H1 (cell line): ENCODE data around the gene PRSS2. TPM values are rescaled to one million over a fixed set of nuclear protein-coding genes. Genes with fewer than 3 reads are reported as not detected.

Experiments
- CTCF ChIA-PET: fragments of 300-600 bp; sonication (Branson Sonifier 250); formaldehyde crosslinking; loops from one replicate; lab custom pipeline; 2021; ENCODE audit not compliant: partially characterized antibody; lab: Charles Lee
- POLR2A ChIA-PET: fragments of 300-600 bp; sonication (Branson Sonifier 250); formaldehyde crosslinking; loops from one replicate; lab custom pipeline; 2021; ENCODE audit warnings: inconsistent platforms; ENCODE audit not compliant: partially characterized antibody; lab: Charles Lee
- DNase-seq, 2 experiments: peaks; one replicate each; pipeline versions ENCODE4 v3.0.0 to v3.0.0-alpha.2; 2010 to 2022; ENCODE audit warnings: low spot score in 2 of 2, low read depth in 1 of 2, mixed read lengths in 1 of 2
- FAIRE-seq: peaks from 2 replicates; lab custom pipeline; 2011; peaks lifted over from hg19 to GRCh38; lab: Jason Lieb, UNC
- H2AFZ ChIP-seq: 2 replicates; pipeline ENCODE4 v1.8.1; 2012; ENCODE audit warnings: low read length, inconsistent platforms
- H2AK5ac ChIP-seq: 2 replicates; pipeline ENCODE4 v1.6.1; 2013; ENCODE audit warnings: low read depth, low read length
- H2BK120ac ChIP-seq: replicated peaks from 2 replicates; pipeline ENCODE3; 2013; ENCODE audit warnings: low read depth, low read length, inconsistent platforms
- H2BK12ac ChIP-seq: 2 replicates; pipeline ENCODE4 v1.6.1; 2013; ENCODE audit warnings: low read depth, low read length
- H2BK15ac ChIP-seq: 2 replicates; pipeline ENCODE4 v1.6.1; 2013; ENCODE audit warnings: low read length
- H2BK20ac ChIP-seq: 2 replicates; pipeline ENCODE4 v1.6.1; 2013; ENCODE audit warnings: low read length
- H2BK5ac ChIP-seq: 2 replicates; pipeline ENCODE4 v1.6.1; 2013; ENCODE audit warnings: low read depth, low read length
- H3K14ac ChIP-seq: 2 replicates; pipeline ENCODE4 v1.6.1; 2013; ENCODE audit warnings: inconsistent platforms; ENCODE audit not compliant: insufficient read length
- H3K18ac ChIP-seq: 2 replicates; pipeline ENCODE4 v1.6.1; 2013; ENCODE audit warnings: low read length; ENCODE audit errors: extremely low read depth
- H3K23ac ChIP-seq: 2 replicates; pipeline ENCODE4 v1.6.1; 2013; ENCODE audit warnings: inconsistent platforms; ENCODE audit not compliant: insufficient read length
- H3K23me2 ChIP-seq: 2 replicates; pipeline ENCODE4 v1.6.1; 2013; ENCODE audit warnings: low read depth, low read length
- H3K27ac ChIP-seq: 2 replicates; pipeline ENCODE4 v1.6.1; 2011; ENCODE audit warnings: low read depth, low read length, inconsistent platforms
- H3K27me3 ChIP-seq, 4 experiments: replicated peaks in 1 of 4; 1 replicate in 1 of 4; 2 replicates in 3 of 4; pipeline versions ENCODE4 v1.6.1 to v1.8.1; 2011 to 2013; ENCODE audit warnings: low read length in 3 of 4, mild to moderate bottlenecking in 3 of 4, inconsistent platforms in 2 of 4, mixed read lengths in 2 of 4, moderate library complexity in 1 of 4; ENCODE audit not compliant: control insufficient read depth in 3 of 4, insufficient read depth in 3 of 4; ENCODE audit errors: extremely low read depth in 1 of 4
- H3K36me3 ChIP-seq, 4 experiments: 2 replicates each; pipeline versions ENCODE4 v1.6.1 to v1.8.1; 2011 to 2013; ENCODE audit warnings: mild to moderate bottlenecking in 4 of 4, low read length in 3 of 4, moderate library complexity in 2 of 4, control low read depth in 1 of 4, inconsistent platforms in 1 of 4; ENCODE audit not compliant: insufficient read depth in 4 of 4, control insufficient read depth in 2 of 4
- H3K4ac ChIP-seq: replicated peaks from 2 replicates; pipeline ENCODE3; 2013; ENCODE audit warnings: low read length, low read depth, mixed read lengths, inconsistent platforms; ENCODE audit not compliant: insufficient read length
- H3K4me1 ChIP-seq, 4 experiments: replicated peaks in 1 of 4; 1 replicate in 1 of 4; 2 replicates in 3 of 4; pipeline versions ENCODE4 v1.6.1 to v1.8.1; 2011 to 2013; ENCODE audit warnings: low read length in 3 of 4, inconsistent platforms in 2 of 4, mixed read lengths in 1 of 4; ENCODE audit not compliant: insufficient read depth in 4 of 4, control insufficient read depth in 3 of 4
- H3K4me2 ChIP-seq, 2 experiments: 2 replicates each; pipeline versions ENCODE4 v1.6.1 to v1.8.1; 2011 to 2013; ENCODE audit warnings: low read depth in 2 of 2, low read length in 2 of 2, control low read depth in 1 of 2, inconsistent platforms in 1 of 2, mild to moderate bottlenecking in 1 of 2; ENCODE audit not compliant: insufficient read depth in 1 of 2
- H3K4me3 ChIP-seq, 4 experiments: fragments of 200-600, 300-600 bp in 1 of 4; sonication (generic), shearing (Covaris generic), sonication (Bioruptor Twin) in 1 of 4; 2 replicates each; pipeline versions ENCODE4 v1.5.1 to v1.8.1; 2011 to 2016; ENCODE audit warnings: low read length in 4 of 4, low read depth in 3 of 4, control low read depth in 2 of 4, inconsistent platforms in 2 of 4, mild to moderate bottlenecking in 2 of 4, mixed read lengths in 1 of 4, moderate library complexity in 1 of 4; ENCODE audit not compliant: insufficient read depth in 2 of 4; ENCODE audit errors: extremely low read depth in 1 of 4
- H3K56ac ChIP-seq: replicated peaks from 2 replicates; pipeline ENCODE3; 2013; ENCODE audit warnings: low read depth, mild to moderate bottlenecking, mixed read lengths, low read length, inconsistent platforms; ENCODE audit not compliant: insufficient read length
- H3K79me1 ChIP-seq: 2 replicates; pipeline ENCODE4 v1.6.1; 2013; ENCODE audit warnings: low read depth, low read length, control low read depth
- H3K79me2 ChIP-seq, 2 experiments: 2 replicates each; pipeline versions ENCODE4 v1.6.1 to v1.8.1; 2012 to 2013; ENCODE audit warnings: low read length in 2 of 2, mild to moderate bottlenecking in 2 of 2, inconsistent platforms in 1 of 2; ENCODE audit not compliant: insufficient read depth in 2 of 2, control insufficient read depth in 1 of 2
- H3K9ac ChIP-seq, 4 experiments: replicated peaks in 1 of 4; 1 replicate in 1 of 4; 2 replicates in 3 of 4; pipeline versions ENCODE4 v1.6.1 to v1.8.1; 2011 to 2013; ENCODE audit warnings: low read depth in 3 of 4, low read length in 3 of 4, control low read depth in 2 of 4, mild to moderate bottlenecking in 2 of 4, moderate library complexity in 2 of 4, inconsistent platforms in 1 of 4; ENCODE audit errors: extremely low read depth in 1 of 4
- H3K9me3 ChIP-seq, 2 experiments: 2 replicates each; pipeline versions ENCODE4 v1.6.1 to v1.8.1; 2012 to 2013; ENCODE audit warnings: mild to moderate bottlenecking in 2 of 2, moderate library complexity in 2 of 2, control low read depth in 1 of 2, inconsistent platforms in 1 of 2, low read depth in 1 of 2, low read length in 1 of 2, mixed read lengths in 1 of 2; ENCODE audit not compliant: insufficient read depth in 2 of 2
- H4K20me1 ChIP-seq, 2 experiments: replicated peaks in 1 of 2; 2 replicates each; pipeline versions ENCODE3 to v1.8.1; 2011 to 2013; ENCODE audit warnings: inconsistent platforms in 2 of 2, low read length in 2 of 2, mild to moderate bottlenecking in 1 of 2; ENCODE audit not compliant: insufficient read depth in 2 of 2, control insufficient read depth in 1 of 2
- H4K5ac ChIP-seq: 2 replicates; pipeline ENCODE4 v1.6.1; 2013; ENCODE audit warnings: low read length, low read depth, mixed read lengths, inconsistent platforms; ENCODE audit not compliant: insufficient read length
- H4K8ac ChIP-seq: 2 replicates; pipeline ENCODE4 v1.8.0; 2013; ENCODE audit warnings: mild to moderate bottlenecking, moderate library complexity, low read length, inconsistent platforms; ENCODE audit not compliant: insufficient read depth; ENCODE audit errors: extremely low read depth
- H4K91ac ChIP-seq: replicated peaks from 2 replicates; pipeline ENCODE3; 2013; ENCODE audit warnings: low read length, mixed read lengths, inconsistent platforms; ENCODE audit not compliant: insufficient read length
- CEBPB ChIP-seq: IDR thresholded peaks from 2 replicates; pipeline ENCODE4 v1.6.1; 2012; ENCODE audit warnings: low read depth, low read length
- EGR1 ChIP-seq: IDR thresholded peaks from 2 replicates; pipeline ENCODE4 v1.6.1; 2011; ENCODE audit warnings: low read depth, low read length, borderline replicate concordance
- EZH2 ChIP-seq: fragments of 200-600 bp; sonication (generic); IDR thresholded peaks from 2 replicates; pipeline ENCODE4 v1.7.1; 2012; ENCODE audit warnings: low read depth, mild to moderate bottlenecking, moderate library complexity, low read length, inconsistent platforms; ENCODE audit not compliant: severe bottlenecking
- GABPA ChIP-seq: IDR thresholded peaks from 2 replicates; pipeline ENCODE4 v1.6.1; 2011; ENCODE audit warnings: mild to moderate bottlenecking, low read length, moderate library complexity, borderline replicate concordance; ENCODE audit not compliant: insufficient read depth
- GTF2F1 ChIP-seq: IDR thresholded peaks from 2 replicates; pipeline ENCODE4 v1.6.1; 2012; ENCODE audit warnings: low read depth, low read length, improper control_type of control experiment, borderline replicate concordance
- HDAC6 ChIP-seq: IDR thresholded peaks from one replicate; pipeline ENCODE4 v1.7.1; 2012; ENCODE audit warnings: low read depth, mild to moderate bottlenecking, inconsistent platforms, low read length, moderate library complexity
- KDM4A ChIP-seq: IDR thresholded peaks from one replicate; pipeline ENCODE4 v1.7.1; 2012; ENCODE audit warnings: low read depth, mild to moderate bottlenecking, moderate library complexity, low read length, inconsistent platforms; ENCODE audit not compliant: severe bottlenecking
- RAD21 ChIP-seq, 2 experiments: IDR thresholded peaks in 1 of 2; conservative IDR thresholded peaks in 1 of 2; 2 replicates each; pipeline ENCODE4 v1.6.1; 2011; ENCODE audit warnings: low read depth in 2 of 2, low read length in 2 of 2, improper control_type of control experiment in 1 of 2, inconsistent platforms in 1 of 2, mild to moderate bottlenecking in 1 of 2, moderate library complexity in 1 of 2
- RXRA ChIP-seq: IDR thresholded peaks from 2 replicates; pipeline ENCODE4 v1.6.1; 2011; ENCODE audit warnings: low read depth, mild to moderate bottlenecking, low read length, moderate library complexity; ENCODE audit not compliant: insufficient read depth
- SIN3A ChIP-seq, 2 experiments: IDR thresholded peaks in 1 of 2; conservative IDR thresholded peaks in 1 of 2; 2 replicates each; pipeline ENCODE4 v1.6.1; 2011 to 2012; ENCODE audit warnings: low read length in 2 of 2, improper control_type of control experiment in 1 of 2, low read depth in 1 of 2, mild to moderate bottlenecking in 1 of 2
- SP4 ChIP-seq: IDR thresholded peaks from 2 replicates; pipeline ENCODE4 v1.6.1; 2012; ENCODE audit warnings: low read length, inconsistent platforms
- TCF12 ChIP-seq: IDR thresholded peaks from 2 replicates; pipeline ENCODE4 v1.6.1; 2011; ENCODE audit warnings: low read depth, mild to moderate bottlenecking, low read length
- ZNF274 ChIP-seq: IDR thresholded peaks from 2 replicates; pipeline ENCODE4 v1.7.0; 2012; ENCODE audit warnings: low read length, borderline replicate concordance; ENCODE audit errors: extremely low read depth
- WGBS, 2 experiments: shearing (Covaris generic) in 1 of 2; methylation state at CpG; one replicate each; pipeline versions ENCODE4 v1.1.6 to v1.1.7; 2013 to 2015; ENCODE audit warnings: low lambda C conversion rate in 2 of 2, mixed read lengths in 2 of 2, inconsistent platforms in 1 of 2, low coverage in 1 of 2, missing lambda C conversion rate in 1 of 2; ENCODE audit not compliant: insufficient replicate concordance in 2 of 2, insufficient coverage in 1 of 2, insufficient read length in 1 of 2; ENCODE audit errors: extremely low coverage in 1 of 2, missing lambda C conversion rate in 1 of 2; 5-methylcytosine and 5-hydroxymethylcytosine counted together
- polyA plus RNA-seq, 7 experiments: library from polyadenylated mRNA; depleted of rRNA in 3 of 7; stranded (reverse) in 5 of 7; unstranded in 2 of 7; fragments of >200 nt in 5 of 7; fragments of 200-250 nt in 2 of 7; gene quantifications; 1 replicate in 5 of 7; 2 replicates in 1 of 7; 4 replicates in 1 of 7; pipeline versions ENCODE4 v1.2.1 to v1.2.3, GENCODE V29; 2011 to 2013; ENCODE audit warnings: missing spikeins in 2 of 7, mixed read lengths in 2 of 7
- total RNA-seq: library from RNA; stranded (reverse); fragmentation: NEBNext Ultra II Directional; extraction: Animal tissue kit (Norgen Biotek cat#: 25700); gene quantifications from 2 replicates; pipeline ENCODE4 v1.2.1, GENCODE V29; 2021

Gene PRSS2
- total and polyA plus RNA-seq, 2 of the 8 experiments (the other 6 are each of a cell fraction or from before 2014, with no cell fraction given) = not detected

- Histone ChIP-seq H4K8ac (no peak overlapping the region), H3K9ac (no peak overlapping the region), H2AK5ac (no peak overlapping the region), H2BK5ac (no peak overlapping the region), H3K4me1 (no peaks in the 10 kb centered on the region), H3K23ac (no peak overlapping the region), H3K79me2 (no peaks in the 10 kb centered on the region), H4K91ac (no peak overlapping the region), H2BK12ac (no peak overlapping the region), H2BK20ac (no peak overlapping the region), H3K27me3 (no peaks in the 10 kb centered on the region), H3K36me3 (no peaks in the 10 kb centered on the region), H2AFZ (no peak overlapping the region), H3K4me3 (no peak overlapping the region), H3K18ac (no peak overlapping the region), H3K14ac (no peak overlapping the region), H3K9me3 (no peaks in the 10 kb centered on the region), H3K4ac (no peak overlapping the region), H3K79me1 (no peaks in the 10 kb centered on the region), H3K56ac (no peak overlapping the region), H4K20me1 (no peaks in the 10 kb centered on the region), H2BK120ac (no peak overlapping the region), H3K23me2 (no peaks in the 10 kb centered on the region), H4K5ac (no peak overlapping the region), H3K27ac (no peak overlapping the region), H2BK15ac (no peak overlapping the region), H3K4me2 (no peak overlapping the region)
- no peak for FAIRE-seq
- 75% methylated on average over 9 of the region's 9 CpGs; no CpG with 5 or more reads in 1 of the 2 experiments for WGBS, 2 experiments
- no peak for DNase-seq
- ChIA-PET POLR2A (no interaction called here), CTCF (interaction anchor here (1.0 to 24.1 kb wide), 7 partner anchors 9 to 317 kb away, joined by 3 to 381 read pairs (median 4); no protein-coding TSS in a partner anchor)
- TF ChIP-seq EGR1 (no peak), EZH2 (no peak), CEBPB (no peak), RXRA (no peak), SP4 (no peak), TCF12 (no peak), SIN3A (conservative IDR thresholded peaks at IDR 0.05 in 1 of 2, IDR thresholded peaks at IDR 0.05 in 1 of 2; ENCODE audit: low read depth in 1 of 2, low read length in 2 of 2) (no peak), KDM4A (no peak), RAD21 (IDR thresholded peaks at IDR 0.05 in 1 of 2, conservative IDR thresholded peaks at IDR 0.05 in 1 of 2; ENCODE audit: low read depth in 2 of 2, low read length in 2 of 2) (no peak), GTF2F1 (no peak), GABPA (no peak), ZNF274 (no peak), HDAC6 (no peak)
Observed at GRCh38 chr7:142776206-142776844, 5.6 kb downstream of the PRSS2 start.
